HEK293 (cell line): ENCODE data around the gene SLC38A8.

Experiments used
- CTCF ChIA-PET: fragments of 350-600 bp; formaldehyde crosslinking; extraction: SDS; loops from one replicate; lab custom pipeline; 2021; ENCODE audit warnings: antibody characterized with exemption; lab: Yijun Ruan, JAX
- POLR2A ChIA-PET: fragments of 300-600 bp; formaldehyde crosslinking; extraction: SDS; loops from one replicate; lab custom pipeline; 2020; ENCODE audit warnings: antibody characterized with exemption, inconsistent platforms; lab: Yijun Ruan, JAX
- H3K27ac ChIP-seq: fragments of 200-500 bp; sonication (Bioruptor generic); 2 replicates; pipeline ENCODE4 v1.5.1; 2014; ENCODE audit warnings: low read depth, low read length, control low read depth, inconsistent platforms; ENCODE audit errors: extremely low read depth
- H3K36me3 ChIP-seq, 2 experiments: fragments of 200-500 bp in 1 of 2; sonication (Bioruptor generic) in 1 of 2; 1 replicate in 1 of 2; 2 replicates in 1 of 2; pipeline ENCODE4 v1.5.1; 2014 to 2017; ENCODE audit warnings: inconsistent platforms in 2 of 2, low read length in 2 of 2; ENCODE audit not compliant: control insufficient read depth in 2 of 2, insufficient read depth in 1 of 2
- H3K4me1 ChIP-seq: fragments of 200-500 bp; sonication (Bioruptor generic); 2 replicates; pipeline ENCODE4 v1.5.1; 2014; ENCODE audit warnings: mild to moderate bottlenecking, low read length, inconsistent platforms; ENCODE audit not compliant: control insufficient read depth, insufficient read depth
- H3K4me3 ChIP-seq: 2 replicates; pipeline ENCODE4 v1.5.1; 2011; ENCODE audit warnings: low read depth, mild to moderate bottlenecking, control low read depth, low read length, moderate library complexity
- H3K9me3 ChIP-seq: fragments of 200-500 bp; sonication (Bioruptor generic); 2 replicates; pipeline ENCODE4 v1.5.1; 2014; ENCODE audit warnings: low read depth, low read length, inconsistent platforms; ENCODE audit not compliant: control insufficient read depth, insufficient read depth
- ATF2 ChIP-seq: fragments of 450-650 bp; formaldehyde crosslinking; IDR thresholded peaks from 2 replicates; pipeline ENCODE4 v1.5.1; 2016; ENCODE audit warnings: missing biosample characterization, missing genetic modification characterization, low read depth
- KLF9 ChIP-seq: fragments of 450-650 bp; formaldehyde crosslinking; IDR thresholded peaks from 2 replicates; pipeline ENCODE4 v1.5.1; 2016; ENCODE audit warnings: missing biosample characterization, missing genetic modification characterization, low read depth
- MZF1 ChIP-seq: fragments of 450-650 bp; formaldehyde crosslinking; IDR thresholded peaks from 2 replicates; pipeline ENCODE4 v1.5.1; 2017; ENCODE audit warnings: missing biosample characterization, missing genetic modification characterization, borderline replicate concordance
- OVOL3 ChIP-seq: fragments of 450-650 bp; formaldehyde crosslinking; IDR thresholded peaks from 2 replicates; pipeline ENCODE4 v1.5.1; 2016; ENCODE audit warnings: missing biosample characterization, missing genetic modification characterization
- ZBTB26 ChIP-seq: fragments of 450-650 bp; formaldehyde crosslinking; optimal IDR thresholded peaks from 2 replicates; pipeline ENCODE3; 2016; ENCODE audit warnings: missing biosample characterization, mild to moderate bottlenecking, missing genetic modification characterization
- ZBTB44 ChIP-seq: fragments of 450-650 bp; IDR thresholded peaks from 2 replicates; pipeline ENCODE4 v1.5.1; 2018; ENCODE audit warnings: missing biosample characterization, mild to moderate bottlenecking, missing genetic modification characterization
- ZBTB7A ChIP-seq: fragments of 450-650 bp; formaldehyde crosslinking; IDR thresholded peaks from 2 replicates; pipeline ENCODE4 v1.5.1; 2016; ENCODE audit warnings: low read depth, missing biosample characterization, missing genetic modification characterization
- ZNF138 ChIP-seq: fragments of 450-650 bp; formaldehyde crosslinking; IDR thresholded peaks from 2 replicates; pipeline ENCODE4 v1.5.1; 2016; ENCODE audit warnings: missing biosample characterization, missing genetic modification characterization, borderline replicate concordance
- ZNF169 ChIP-seq: fragments of 450-650 bp; formaldehyde crosslinking; IDR thresholded peaks from 2 replicates; pipeline ENCODE4 v1.5.1; 2016; ENCODE audit warnings: missing biosample characterization, missing genetic modification characterization
- ZNF394 ChIP-seq: fragments of 450-650 bp; formaldehyde crosslinking; IDR thresholded peaks from 2 replicates; pipeline ENCODE4 v1.5.1; 2016; ENCODE audit warnings: missing biosample characterization, missing genetic modification characterization, mild to moderate bottlenecking, moderate library complexity, borderline replicate concordance
- ZNF416 ChIP-seq: fragments of 450-650 bp; formaldehyde crosslinking; IDR thresholded peaks from 2 replicates; pipeline ENCODE4 v1.5.1; 2016; ENCODE audit warnings: missing biosample characterization, missing genetic modification characterization
- ZNF501 ChIP-seq: fragments of 450-650 bp; formaldehyde crosslinking; IDR thresholded peaks from 2 replicates; pipeline ENCODE4 v1.5.1; 2016; ENCODE audit warnings: missing biosample characterization, missing genetic modification characterization
- ZNF513 ChIP-seq: fragments of 450-650 bp; IDR thresholded peaks from 2 replicates; pipeline ENCODE4 v1.5.1; 2018; ENCODE audit warnings: missing biosample characterization, missing genetic modification characterization
- ZNF521 ChIP-seq: fragments of 450-650 bp; formaldehyde crosslinking; IDR thresholded peaks from 2 replicates; pipeline ENCODE4 v1.5.1; 2017; ENCODE audit warnings: missing biosample characterization, mild to moderate bottlenecking, missing genetic modification characterization
- ZNF560 ChIP-seq: fragments of 450-650 bp; formaldehyde crosslinking; IDR thresholded peaks from 2 replicates; pipeline ENCODE4 v1.5.1; 2017; ENCODE audit warnings: missing biosample characterization, missing genetic modification characterization, borderline replicate concordance
- ZNF585B ChIP-seq: fragments of 450-650 bp; formaldehyde crosslinking; IDR thresholded peaks from 2 replicates; pipeline ENCODE4 v1.5.1; 2016; ENCODE audit warnings: missing biosample characterization, missing genetic modification characterization
- ZNF701 ChIP-seq: fragments of 450-650 bp; formaldehyde crosslinking; IDR thresholded peaks from 2 replicates; pipeline ENCODE4 v1.5.1; 2016; ENCODE audit warnings: missing biosample characterization, missing genetic modification characterization
- ZNF76 ChIP-seq: fragments of 450-650 bp; formaldehyde crosslinking; IDR thresholded peaks from 2 replicates; pipeline ENCODE4; 2016; ENCODE audit warnings: low read depth, missing biosample characterization, missing genetic modification characterization, borderline replicate concordance
- ZNF785 ChIP-seq: fragments of 450-650 bp; formaldehyde crosslinking; IDR thresholded peaks from 2 replicates; pipeline ENCODE4 v1.5.1; 2016; ENCODE audit warnings: missing biosample characterization, missing genetic modification characterization
- ZSCAN5A ChIP-seq: fragments of 450-650 bp; formaldehyde crosslinking; IDR thresholded peaks from 2 replicates; pipeline ENCODE4 v1.5.1; 2016; ENCODE audit warnings: missing biosample characterization, missing genetic modification characterization

Gene SLC38A8

GRCh38 chr16:84069540-84069939 is 26.9 kb upstream of the SLC38A8 start (continued):
- no peak for TF ChIP-seq OVOL3 (tag by site-specific recombination)

GRCh38 chr16:84068783-84069462 is 26.3 kb upstream of the SLC38A8 start:
- Histone ChIP-seq H3K36me3 (peaks cover 27 to 95% of the 10 kb centered on the region in 2 experiments), H3K4me3 (no peak overlapping the region), H3K4me1 (no peaks in the 10 kb centered on the region), H3K9me3 (no peaks in the 10 kb centered on the region), H3K27ac (no peak overlapping the region)
- no peak for TF ChIP-seq ZSCAN5A
- CTCF ChIA-PET = interaction anchor here (0.6 to 8.0 kb wide), 5 partner anchors 9 to 118 kb away, joined by 6 to 174 read pairs (median 7); partner anchors contain the start of genes OSGIN1 and TAF1C
- POLR2A ChIA-PET = no interaction called here

GRCh38 chr16:84068041-84068440 is 25.4 kb upstream of the SLC38A8 start:
- no peak overlapping the region for H3K4me3 ChIP-seq
- H3K27ac ChIP-seq = no peak overlapping the region
- no peaks in the 10 kb centered on the region for H3K9me3 ChIP-seq
- peaks cover 25 to 95% of the 10 kb centered on the region in 2 experiments for H3K36me3 ChIP-seq
- TF ChIP-seq ZNF416 (tag by site-specific recombination) = no peak
- TF ChIP-seq MZF1 (tag by site-specific recombination) = no peak
- TF ChIP-seq ZNF785 (tag by site-specific recombination) = no peak
- no peak for TF ChIP-seq ZNF513 (tag by site-specific recombination)
- TF ChIP-seq ZNF138 (tag by site-specific recombination) = no peak
- TF ChIP-seq KLF9 (tag by site-specific recombination) = no peak
- TF ChIP-seq ZBTB26 (tag by site-specific recombination) = no peak
- no peak for TF ChIP-seq ZNF560 (tag by site-specific recombination)
- no peak for TF ChIP-seq ZNF585B (tag by site-specific recombination)
- TF ChIP-seq ZBTB44 = no peak
- no peak for TF ChIP-seq ZNF76 (tag by site-specific recombination)
- no peak for TF ChIP-seq ZNF394 (tag by site-specific recombination)
- TF ChIP-seq ZNF521 (tag by site-specific recombination) = no peak
- TF ChIP-seq ZNF169 = no peak
- no peak for TF ChIP-seq ZNF501 (tag by site-specific recombination)
- TF ChIP-seq ZBTB7A (tag by site-specific recombination) = no peak
- no peak for TF ChIP-seq ATF2
- TF ChIP-seq ZNF701 (tag by site-specific recombination) = no peak
- no peak for TF ChIP-seq ZSCAN5A
- ChIA-PET CTCF (interaction anchor here (1.3 to 8.0 kb wide), 4 partner anchors 9 to 141 kb away, joined by 3 to 174 read pairs (median 8); partner anchors contain the start of gene OSGIN1), POLR2A (no interaction called here)
- no peaks in the 10 kb centered on the region for H3K4me1 ChIP-seq
